Stimulated activated CD4-positive, alpha-beta T cell treated with anti-CD3 and anti-CD28 coated beads, TNF-alpha, amount 100 ng/mL, for 4 hours (primary cell): ENCODE measurements around the gene PIK3CB.
"Not testable (repeated sequence)": the region's sequence is repeated elsewhere in the genome, so short reads cannot be mapped to it uniquely, and the experiment has no call there.

Source experiments
- DNase-seq, 3 experiments: peaks; one replicate each; pipeline ENCODE4 v3.0.0-alpha.2; 2020; ENCODE audit warnings: low read depth in 3 of 3

The PIK3CB gene

GRCh38 chr3:138761002-138761401 is 73.7 kb downstream of the PIK3CB start:
- DNase-seq = no peak

- no peak for DNase-seq
Measured at GRCh38 chr3:138748190-138748589, 86.5 kb downstream of the PIK3CB start.

- DNase-seq = no peak
Measured at GRCh38 chr3:138747225-138747624, 87.5 kb downstream of the PIK3CB start.

- no peak for DNase-seq
Measured at GRCh38 chr3:138740072-138740471, 94.7 kb downstream of the PIK3CB start.

- DNase-seq = no peak
Measured at GRCh38 chr3:138732456-138732855, 102.3 kb downstream of the PIK3CB start.

GRCh38 chr3:138726946-138727730 is 107.6 kb downstream of the PIK3CB start:
- DNase-seq = no peak

- not testable (repeated sequence) for DNase-seq
Measured at GRCh38 chr3:138726042-138726441, 108.7 kb downstream of the PIK3CB start.

- no peak for DNase-seq
Measured at GRCh38 chr3:138725116-138725515, 109.6 kb downstream of the PIK3CB start.

GRCh38 chr3:138724443-138724842 is 110.3 kb downstream of the PIK3CB start:
- no peak for DNase-seq

GRCh38 chr3:138718849-138719248 is 115.9 kb downstream of the PIK3CB start:
- no peak for DNase-seq

GRCh38 chr3:138717348-138717747 is 117.4 kb downstream of the PIK3CB start:
- DNase-seq = no peak

- no peak for DNase-seq
Measured at GRCh38 chr3:138712086-138712485, 122.6 kb downstream of the PIK3CB start.

- no peak for DNase-seq
Measured at GRCh38 chr3:138705675-138706074, 129.1 kb downstream of the PIK3CB start.

- no peak for DNase-seq
Measured at GRCh38 chr3:138696666-138697370, 137.9 kb downstream of the PIK3CB start.

- no peak for DNase-seq
Measured at GRCh38 chr3:138694287-138695007, 140.3 kb downstream of the PIK3CB start.

GRCh38 chr3:138692152-138692551 is 142.6 kb downstream of the PIK3CB start:
- DNase-seq = no peak

- DNase-seq = no peak
Measured at GRCh38 chr3:138691351-138691750, 143.4 kb downstream of the PIK3CB start.

- DNase-seq = no peak
Measured at GRCh38 chr3:138690036-138690435, 144.7 kb downstream of the PIK3CB start.

- DNase-seq = no peak
Measured at GRCh38 chr3:138688871-138689299, 145.8 kb downstream of the PIK3CB start.

GRCh38 chr3:138687236-138687635 is 147.5 kb downstream of the PIK3CB start:
- no peak for DNase-seq

GRCh38 chr3:138686771-138687221 is 147.9 kb downstream of the PIK3CB start:
- DNase-seq = no peak

- DNase-seq = no peak
Measured at GRCh38 chr3:138684396-138684795, 150.3 kb downstream of the PIK3CB start.
